Peyer's patch (tissue), 4 donors: ENCODE data around the gene CA10.

Experiments
- CTCF ChIP-seq, 6 experiments: fragments of 450-650 bp in 4 of 6; fragments of 200-600 bp in 2 of 6; sonication (generic) in 1 of 6; IDR thresholded peaks; one replicate each; pipeline ENCODE4 v1.5.1; 2017 to 2019; ENCODE audit warnings: antibody characterized with exemption in 6 of 6, mild to moderate bottlenecking in 3 of 6, moderate library complexity in 1 of 6
- POLR2A ChIP-seq, 2 donors: fragments of 450-650 bp; IDR thresholded peaks; one replicate each; pipeline ENCODE4 v1.5.1; 2017; ENCODE audit warnings: antibody characterized with exemption in 2 of 2, mild to moderate bottlenecking in 2 of 2, moderate library complexity in 2 of 2

GRCh38 chr17:51718983-51719382, 439.5 kb downstream of the CA10 start:
- no peak for TF ChIP-seq CTCF (IDR thresholded peaks at IDR 0.05)
- no peak for TF ChIP-seq POLR2A (IDR thresholded peaks at IDR 0.05)
